OCI-LY3 (cell line): ENCODE measurements around the gene MAGEB3.

Source experiments
- H2AFZ ChIP-seq: fragments of 200-600, 300-600 bp; shearing (Covaris generic); 2 replicates; pipeline ENCODE4 v1.6.0; 2014; ENCODE audit warnings: antibody characterized with exemption, low read depth, low read length
- H3K27ac ChIP-seq: fragments of 200-600, 300-600 bp; sonication (generic); 2 replicates; pipeline ENCODE4 v1.5.1; 2014; ENCODE audit warnings: mild to moderate bottlenecking, low read length, moderate library complexity, mixed read lengths
- H3K27me3 ChIP-seq: fragments of 200-600, 300-600 bp; sonication (generic); 2 replicates; pipeline ENCODE4 v1.6.1; 2014; ENCODE audit warnings: low read depth, low read length, mixed read lengths
- H3K36me3 ChIP-seq: fragments of 200-600, 300-600 bp; sonication (generic); replicated peaks from 2 replicates; pipeline ENCODE3; 2014; ENCODE audit warnings: low read depth, low read length, mixed read lengths
- H3K4me1 ChIP-seq: fragments of 300-600, 200-600 bp; sonication (generic); 2 replicates; pipeline ENCODE4 v1.6.1; 2014; ENCODE audit warnings: low read length, mixed read lengths
- H3K4me2 ChIP-seq: fragments of 200-600, 300-600 bp; sonication (generic); 2 replicates; pipeline ENCODE4 v1.6.1; 2014; ENCODE audit warnings: low read length, mixed read lengths
- H3K4me3 ChIP-seq: fragments of 300-600, 200-600 bp; sonication (generic); 2 replicates; pipeline ENCODE4 v1.5.1; 2014; ENCODE audit warnings: antibody characterized with exemption, mild to moderate bottlenecking, low read length, moderate library complexity
- H3K79me2 ChIP-seq: fragments of 300-600, 200-600 bp; shearing (Covaris generic); 2 replicates; pipeline ENCODE4 v1.6.1; 2014; ENCODE audit warnings: mild to moderate bottlenecking, low read length, mixed read lengths
- H3K9ac ChIP-seq: fragments of 300-600, 200-600 bp; shearing (Covaris generic); 2 replicates; pipeline ENCODE4 v1.6.0; 2014; ENCODE audit warnings: mild to moderate bottlenecking, low read length, moderate library complexity
- H3K9me3 ChIP-seq: fragments of 200-600, 300-600 bp; shearing (Covaris generic); 2 replicates; pipeline ENCODE4 v1.6.1; 2014; ENCODE audit warnings: low read length, mixed read lengths; ENCODE audit not compliant: insufficient read depth
- H4K20me1 ChIP-seq: fragments of 200-600, 300-600 bp; sonication (generic); 2 replicates; pipeline ENCODE4 v1.6.1; 2016; ENCODE audit warnings: low read length, mixed read lengths; ENCODE audit not compliant: insufficient read depth
- EZH2phosphoT487 ChIP-seq: fragments of 200-600 bp; shearing (Covaris generic); IDR thresholded peaks from 2 replicates; pipeline ENCODE4 v1.6.1; 2018; ENCODE audit warnings: antibody characterized with exemption, mixed run types, low read depth
- TF ChIP-seq, protein P1 (sequence below): fragments of 200-600, 300-600 bp; sonication (generic); IDR thresholded peaks from 2 replicates; pipeline ENCODE4 v1.5.1; 2014; ENCODE audit warnings: antibody characterized with exemption, low read length, low read depth

The MAGEB3 gene

DNA sequence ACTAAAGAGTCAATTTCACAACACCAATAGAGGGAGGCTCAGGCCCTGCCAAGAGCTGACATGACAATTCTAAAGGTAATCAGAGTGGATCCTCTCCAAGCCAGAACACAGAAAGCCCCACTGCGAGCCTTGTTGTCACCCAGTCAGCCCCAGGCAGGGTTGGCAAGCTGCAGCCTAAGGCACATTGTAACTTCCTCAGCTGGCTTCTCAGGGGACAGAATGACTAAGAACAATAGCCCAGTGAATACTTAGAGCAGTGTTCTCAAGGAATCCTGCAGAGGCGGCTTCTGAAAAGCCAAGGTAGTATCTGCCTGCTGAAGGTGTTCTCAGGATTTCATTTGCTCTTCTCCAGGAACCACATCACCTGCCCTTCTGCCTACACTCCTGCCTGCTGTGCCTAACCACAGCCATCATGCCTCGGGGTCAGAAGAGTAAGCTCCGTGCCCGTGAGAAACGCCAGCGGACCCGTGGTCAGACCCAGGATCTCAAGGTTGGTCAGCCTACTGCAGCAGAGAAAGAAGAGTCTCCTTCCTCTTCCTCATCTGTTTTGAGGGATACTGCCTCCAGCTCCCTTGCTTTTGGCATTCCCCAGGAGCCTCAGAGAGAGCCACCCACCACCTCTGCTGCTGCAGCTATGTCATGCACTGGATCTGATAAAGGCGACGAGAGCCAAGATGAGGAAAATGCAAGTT is 11.4 kb downstream of the MAGEB3 start, which contains the start of gene MAGEB4:
Gene MAGEB4 (plus strand): TSS at position 277 of the 692 bp plus-strand sequence. CDS start 136 bp downstream, at position 413.
- Histone ChIP-seq H3K36me3 (no peaks in the 10 kb centered on the region), H3K4me3 (no peak within 1 kb of the TSS), H3K4me2 (no peak within 1 kb of the TSS), H2AFZ (no peak within 1 kb of the TSS), H4K20me1 (no peaks in the 10 kb centered on the region), H3K79me2 (no peaks in the 10 kb centered on the region), H3K27me3 (no peaks in the 10 kb centered on the region), H3K9me3 (no peaks in the 10 kb centered on the region), H3K27ac (no peak within 1 kb of the TSS), H3K4me1 (peaks cover 6% of the 10 kb centered on the region), H3K9ac (no peak within 1 kb of the TSS)
- TF ChIP-seq, protein P1, sequence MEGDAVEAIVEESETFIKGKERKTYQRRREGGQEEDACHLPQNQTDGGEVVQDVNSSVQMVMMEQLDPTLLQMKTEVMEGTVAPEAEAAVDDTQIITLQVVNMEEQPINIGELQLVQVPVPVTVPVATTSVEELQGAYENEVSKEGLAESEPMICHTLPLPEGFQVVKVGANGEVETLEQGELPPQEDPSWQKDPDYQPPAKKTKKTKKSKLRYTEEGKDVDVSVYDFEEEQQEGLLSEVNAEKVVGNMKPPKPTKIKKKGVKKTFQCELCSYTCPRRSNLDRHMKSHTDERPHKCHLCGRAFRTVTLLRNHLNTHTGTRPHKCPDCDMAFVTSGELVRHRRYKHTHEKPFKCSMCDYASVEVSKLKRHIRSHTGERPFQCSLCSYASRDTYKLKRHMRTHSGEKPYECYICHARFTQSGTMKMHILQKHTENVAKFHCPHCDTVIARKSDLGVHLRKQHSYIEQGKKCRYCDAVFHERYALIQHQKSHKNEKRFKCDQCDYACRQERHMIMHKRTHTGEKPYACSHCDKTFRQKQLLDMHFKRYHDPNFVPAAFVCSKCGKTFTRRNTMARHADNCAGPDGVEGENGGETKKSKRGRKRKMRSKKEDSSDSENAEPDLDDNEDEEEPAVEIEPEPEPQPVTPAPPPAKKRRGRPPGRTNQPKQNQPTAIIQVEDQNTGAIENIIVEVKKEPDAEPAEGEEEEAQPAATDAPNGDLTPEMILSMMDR, result no peak
- no peak for TF ChIP-seq EZH2phosphoT487

DNA sequence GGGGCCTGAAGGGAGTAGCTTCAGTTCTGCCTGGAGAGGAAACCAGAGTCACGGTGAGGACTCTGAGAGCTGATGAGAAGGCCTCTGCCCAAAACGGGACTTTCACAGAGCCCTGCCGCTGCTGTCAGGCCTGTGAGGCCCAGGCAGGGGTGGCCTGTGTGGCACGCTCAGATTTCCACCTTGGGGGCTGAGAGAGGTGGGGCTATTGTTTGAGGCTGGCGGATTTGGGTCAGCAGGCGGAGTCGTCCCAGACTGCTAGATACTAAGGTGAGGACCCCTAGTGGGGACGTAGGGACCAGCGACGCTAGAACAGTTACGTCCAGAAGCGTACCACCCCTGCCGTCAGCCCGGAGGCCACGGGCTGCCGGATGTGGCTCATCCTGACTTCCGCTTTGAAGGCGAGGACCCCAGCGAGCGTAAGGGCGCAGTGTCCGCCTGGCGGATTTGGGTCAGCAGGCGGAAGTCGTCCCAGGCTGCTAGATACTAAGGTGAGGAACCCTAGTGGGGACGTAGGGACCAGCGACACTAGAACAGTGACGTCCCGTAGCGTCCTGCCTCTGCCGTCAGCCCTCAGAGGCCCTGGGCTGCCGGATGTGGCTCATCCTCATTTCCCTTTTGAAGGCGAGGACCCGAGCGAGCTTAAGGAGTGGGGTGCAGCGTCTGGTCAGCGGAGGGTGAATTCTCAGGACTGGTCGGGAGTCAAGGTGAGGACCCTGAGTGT is 16.5 kb downstream of the MAGEB3 start, which contains the start of gene MAGEB1:
Gene MAGEB1 (plus strand): TSS at position 378 of the 721 bp plus-strand sequence. CDS start 3,348 bp downstream, outside the sequence.
- Histone ChIP-seq H3K9ac (no peak within 1 kb of the TSS), H3K36me3 (no peaks in the 10 kb centered on the region), H3K4me3 (no peak within 1 kb of the TSS), H3K4me2 (peak within 1 kb of the TSS; percentile 17; the same call in 1 of the 2 replicates), H4K20me1 (no peaks in the 10 kb centered on the region), H2AFZ (no peak within 1 kb of the TSS), H3K9me3 (no peaks in the 10 kb centered on the region), H3K4me1 (peaks cover 50% of the 10 kb centered on the region), H3K79me2 (no peaks in the 10 kb centered on the region), H3K27ac (no peak within 1 kb of the TSS; the same call in 1 of the 2 replicates), H3K27me3 (no peaks in the 10 kb centered on the region)
- TF ChIP-seq EZH2phosphoT487, result no peak
- TF ChIP-seq, protein P1, result peak; percentile 8; the same call in 1 of the 2 replicates

DNA sequence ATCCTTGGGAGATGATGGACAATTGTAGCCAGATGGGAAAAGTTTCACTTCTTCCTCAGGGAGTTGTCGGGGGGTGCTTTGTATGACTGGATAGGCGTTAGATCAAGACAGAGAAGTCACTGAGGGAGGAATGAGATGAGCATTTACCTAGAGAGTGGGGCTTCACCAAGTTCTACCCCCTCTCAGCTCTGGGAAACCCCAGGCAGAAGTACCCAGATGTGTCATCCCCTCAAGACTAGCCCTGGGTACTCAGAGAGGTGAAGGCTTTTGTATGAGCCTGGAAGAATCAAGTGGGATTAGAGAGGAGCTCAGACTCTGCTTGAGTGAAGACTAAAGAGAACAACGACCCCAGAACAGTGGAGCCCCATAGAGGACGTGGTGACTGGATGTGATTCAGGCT is 18.4 kb downstream of the MAGEB3 start:
- TF ChIP-seq EZH2phosphoT487, result no peak
- TF ChIP-seq, protein P1, result no peak
- H3K4me1 ChIP-seq, result peaks cover 69% of the 10 kb centered on the region
- peak overlapping the region; percentile 66 for H3K4me2 ChIP-seq
- H3K4me3 ChIP-seq, result peak overlapping the region; percentile 41; the same call in 1 of the 2 replicates
- H2AFZ ChIP-seq, result no peak overlapping the region
- no peaks in the 10 kb centered on the region for H3K36me3 ChIP-seq
- no peaks in the 10 kb centered on the region for H3K9me3 ChIP-seq
- no peaks in the 10 kb centered on the region for H3K79me2 ChIP-seq
- H3K27me3 ChIP-seq, result no peaks in the 10 kb centered on the region
- peak overlapping the region; percentile 36; the same call in 1 of the 2 replicates for H3K9ac ChIP-seq
- no peaks in the 10 kb centered on the region for H4K20me1 ChIP-seq
- H3K27ac ChIP-seq, result peak overlapping the region; percentile 51; the same call in 1 of the 2 replicates

DNA sequence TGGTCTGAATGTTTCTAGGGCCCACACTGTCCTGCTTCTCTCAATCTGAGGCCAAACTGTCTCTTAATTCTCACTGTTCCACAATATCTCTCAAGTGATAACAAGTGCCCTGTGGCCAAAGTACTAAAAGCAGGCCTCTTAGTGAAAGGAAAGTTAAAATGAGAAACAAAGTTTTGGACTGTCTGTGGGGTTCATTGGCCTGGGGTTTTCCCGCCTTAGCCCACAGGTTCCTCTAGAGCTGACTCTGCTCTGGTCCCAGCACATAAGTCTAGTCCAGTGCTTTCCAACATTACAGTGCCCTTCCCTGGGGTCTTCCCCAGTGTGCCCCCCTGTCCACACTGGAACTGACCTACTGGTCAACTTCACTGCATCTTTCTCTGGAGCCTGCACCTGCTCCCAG is 22.8 kb downstream of the MAGEB3 start:
- Histone ChIP-seq H3K4me2 (peak overlapping the region; percentile 66), H3K27ac (peak overlapping the region; percentile 73), H3K4me1 (peaks cover 58% of the 10 kb centered on the region), H3K27me3 (no peaks in the 10 kb centered on the region), H3K4me3 (no peak overlapping the region), H4K20me1 (no peaks in the 10 kb centered on the region), H3K9me3 (no peaks in the 10 kb centered on the region), H3K79me2 (no peaks in the 10 kb centered on the region), H2AFZ (no peak overlapping the region), H3K9ac (peak overlapping the region; percentile 9; the same call in 1 of the 2 replicates), H3K36me3 (no peaks in the 10 kb centered on the region)
- TF ChIP-seq EZH2phosphoT487, result no peak
- TF ChIP-seq, protein P1, result no peak
